Measurements from ENCODE around the gene SHISA7.

GRCh38 chr19:55481148-55481793 is 38.2 kb upstream of the SHISA7 start:
- TF ChIP-seq CTCF (IDR thresholded peaks at IDR 0.05; ENCODE audit: low read depth, low read length) (no peak), POLR2A (IDR thresholded peaks at IDR 0.05; ENCODE audit: extremely low read depth, insufficient read length) (no peak)
